Measurements from ENCODE around the gene PLIN4. TPM values are rescaled to one million over a fixed set of nuclear protein-coding genes. Genes with fewer than 3 reads are reported as not detected.
"Not testable (repeated sequence)": the region's sequence is repeated elsewhere in the genome, so short reads cannot be mapped to it uniquely, and the experiment has no call there.

Gene PLIN4
- total RNA-seq, 1 donor from 2014 or later, result 2.0 TPM

- not testable (repeated sequence) for DNase-seq (ENCODE audit: low read depth in 2 of 2)
These were observed 9.1 kb upstream of the PLIN4 start for GRCh38 chr19:4527377-4527776.

DNA sequence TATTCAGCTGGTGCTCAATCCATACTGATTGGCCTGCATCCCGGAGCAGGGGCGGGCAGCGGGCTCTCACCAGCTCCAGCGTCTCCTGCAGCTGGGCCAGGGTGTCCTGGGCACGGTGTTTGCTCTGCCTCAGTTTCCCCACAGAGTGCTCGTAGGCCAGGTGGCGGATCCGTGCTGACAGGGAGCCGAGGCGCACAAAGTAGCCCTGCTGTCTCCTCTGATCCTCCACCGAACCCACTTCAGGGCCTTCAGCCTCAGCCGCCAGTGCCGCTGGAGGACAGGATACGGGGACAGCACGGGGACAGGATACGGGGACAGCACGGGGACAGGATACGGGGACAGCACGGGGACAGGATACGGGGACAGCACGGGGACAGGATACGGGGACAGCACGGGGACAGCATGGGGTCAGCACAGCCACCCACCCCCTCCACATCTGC, 7.3 kb upstream of the PLIN4 start:
- DNase-seq (ENCODE audit: low read depth in 2 of 2), result no peak

DNA sequence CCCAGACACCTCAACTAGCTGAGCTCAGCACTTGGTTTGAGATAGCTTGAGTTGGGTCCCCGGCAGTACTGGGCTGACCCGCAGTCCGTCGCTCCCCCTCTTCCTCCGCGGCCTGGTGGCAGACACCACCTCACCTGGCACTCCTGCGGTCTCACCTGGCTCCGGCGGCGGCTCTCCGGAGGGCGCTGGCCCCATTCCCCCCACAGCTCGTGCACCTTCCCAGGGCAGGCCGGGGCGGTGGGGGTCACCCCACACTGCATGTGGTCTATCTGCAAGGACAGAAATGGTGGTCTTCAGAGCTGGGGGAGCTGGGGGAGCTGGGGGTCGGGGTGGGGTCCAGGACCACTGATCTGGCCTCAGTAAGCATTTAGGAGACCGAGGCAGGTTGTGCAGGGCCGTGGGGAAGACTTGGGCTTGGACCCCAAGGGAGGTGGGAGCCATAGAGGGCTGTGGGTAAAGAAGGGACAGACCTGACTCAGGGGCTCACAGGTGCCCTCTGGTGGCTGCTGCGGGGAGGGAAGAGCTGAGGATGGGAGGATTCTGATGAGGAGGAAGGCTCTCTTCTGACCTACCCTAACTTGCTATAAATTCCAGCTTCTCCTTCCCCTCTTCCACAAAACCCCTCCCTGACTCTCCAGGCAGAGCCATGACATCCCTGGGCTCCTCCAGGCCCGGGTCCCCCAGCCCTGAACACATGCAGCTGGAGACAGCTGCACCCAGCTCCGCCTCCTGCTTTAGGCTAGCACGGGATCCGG, 6.7 kb upstream of the PLIN4 start:
- DNase-seq (ENCODE audit: low read depth in 2 of 2), result peak; percentile 46 to 66

GRCh38 chr19:4523306-4524110, 5.2 kb upstream of the PLIN4 start:
- peak; percentile 58 to 69 for DNase-seq (ENCODE audit: low read depth in 2 of 2)

DNA sequence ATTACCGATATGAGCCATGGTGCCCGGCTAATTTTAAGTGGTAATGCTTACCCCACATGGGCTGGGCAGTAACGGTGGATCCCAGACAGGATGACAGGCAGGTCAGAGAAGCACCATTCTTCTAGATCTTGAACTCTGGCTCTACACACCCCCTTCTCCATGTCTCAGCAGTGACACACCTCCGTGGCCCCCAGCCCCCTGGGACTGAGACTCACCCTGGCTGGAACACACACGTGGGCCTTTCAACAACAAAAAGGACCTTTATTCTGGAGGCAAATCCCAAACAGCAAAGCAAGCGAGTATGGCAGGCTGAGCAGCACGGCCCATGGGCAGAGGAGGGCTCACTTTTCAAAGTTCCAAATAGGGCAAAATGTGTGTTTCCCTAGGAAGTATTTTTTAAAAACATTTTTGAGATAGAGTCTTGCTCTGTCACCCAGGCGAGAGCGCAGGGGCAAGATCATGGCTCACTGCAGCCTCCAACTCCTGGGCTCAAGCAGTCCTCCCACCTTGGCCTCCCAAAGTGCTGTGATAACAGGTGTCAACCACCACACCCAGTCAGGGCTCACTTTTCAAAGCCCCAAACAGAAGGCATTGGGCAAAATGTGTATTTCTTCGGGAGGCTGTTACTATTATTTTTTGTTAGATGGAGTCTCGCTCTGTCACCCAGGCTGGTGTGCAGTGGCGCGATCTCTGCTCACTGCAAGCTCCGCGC, 4.2 kb upstream of the PLIN4 start:
- DNase-seq (ENCODE audit: low read depth in 2 of 2), result no peak

GRCh38 chr19:4521888-4522242, 3.6 kb upstream of the PLIN4 start:
- no peak for DNase-seq (ENCODE audit: low read depth in 2 of 2)

DNA sequence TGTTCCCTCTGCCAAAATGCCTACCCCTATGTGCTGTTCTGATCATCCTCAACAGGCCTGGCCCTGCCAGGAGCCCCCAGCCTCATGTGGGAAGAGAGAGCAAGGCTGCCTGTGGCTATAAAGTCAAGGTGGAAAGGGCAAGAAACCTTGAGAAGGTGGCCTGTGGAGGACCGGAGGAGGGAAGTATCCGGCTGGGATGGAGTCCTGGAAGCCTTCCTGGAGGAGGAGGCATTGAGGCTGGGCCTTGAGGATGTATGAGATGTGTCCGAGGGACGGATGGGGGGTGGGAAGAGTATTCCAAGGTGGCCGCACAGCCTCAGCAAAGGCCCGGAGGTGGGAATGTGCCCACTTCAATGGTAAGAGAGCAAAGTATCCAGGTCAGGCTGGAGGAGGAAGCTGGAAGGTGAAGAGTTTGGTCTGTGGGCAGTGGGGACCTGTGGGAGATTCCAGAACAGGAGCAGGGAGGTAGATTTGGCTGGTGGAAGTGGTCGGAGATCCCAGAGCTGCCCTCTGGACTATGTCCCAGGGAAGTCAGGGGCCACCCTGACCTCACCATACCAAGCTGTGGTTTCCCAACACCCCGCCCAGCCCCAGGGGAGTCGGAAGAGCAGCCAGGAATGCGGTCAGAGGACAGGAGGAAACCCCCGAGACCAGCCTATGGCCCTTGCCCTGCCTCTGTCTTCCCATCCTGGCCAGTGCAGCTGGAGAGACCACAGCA, 3.0 kb upstream of the PLIN4 start:
- no peak for DNase-seq (ENCODE audit: low read depth in 2 of 2)

DNA sequence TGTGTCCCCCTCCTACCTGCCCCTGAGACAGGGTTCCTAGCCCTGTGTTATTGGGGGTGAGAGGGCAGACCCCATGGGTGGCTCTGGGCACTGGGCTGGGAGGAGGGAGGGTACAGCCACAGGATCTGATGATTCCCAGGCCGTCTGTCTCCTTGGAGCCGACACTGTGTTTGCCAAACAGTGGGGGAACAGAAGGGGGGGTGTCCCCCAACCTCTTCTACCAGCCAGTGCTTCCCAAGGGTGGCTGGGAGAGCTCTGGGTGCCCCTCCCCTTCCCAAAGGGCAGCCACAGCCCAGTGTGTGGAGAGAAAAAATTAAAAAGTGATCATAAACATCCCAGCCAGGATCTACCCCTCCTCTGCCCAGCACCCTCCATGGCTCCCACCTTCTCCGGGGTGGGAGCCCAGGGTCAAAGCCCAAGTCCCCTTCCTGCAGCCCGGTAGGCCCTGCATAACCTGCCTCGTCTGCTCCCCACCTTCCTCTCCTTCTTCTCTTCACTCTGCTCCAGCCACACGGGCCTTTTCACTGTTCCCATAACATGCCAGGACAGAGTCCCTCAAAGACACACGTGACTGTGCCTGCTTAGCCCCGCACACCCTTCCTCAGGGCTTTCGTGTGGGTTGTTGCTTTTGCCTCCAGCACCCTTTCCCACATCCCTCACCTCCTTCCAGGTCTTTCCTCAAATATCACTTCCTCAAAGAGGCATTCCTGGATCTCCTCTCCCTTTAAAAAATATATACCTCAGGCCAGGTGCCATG, 1.4 kb upstream of the PLIN4 start:
- no peak for DNase-seq (ENCODE audit: low read depth in 2 of 2)

- no peak for DNase-seq (ENCODE audit: low read depth in 2 of 2)
These were observed 848 bp upstream of the PLIN4 start for GRCh38 chr19:4519172-4519496.

GRCh38 chr19:4517451-4518057, 732 bp downstream of the PLIN4 start:
- no peak for DNase-seq (ENCODE audit: low read depth in 2 of 2)

DNA sequence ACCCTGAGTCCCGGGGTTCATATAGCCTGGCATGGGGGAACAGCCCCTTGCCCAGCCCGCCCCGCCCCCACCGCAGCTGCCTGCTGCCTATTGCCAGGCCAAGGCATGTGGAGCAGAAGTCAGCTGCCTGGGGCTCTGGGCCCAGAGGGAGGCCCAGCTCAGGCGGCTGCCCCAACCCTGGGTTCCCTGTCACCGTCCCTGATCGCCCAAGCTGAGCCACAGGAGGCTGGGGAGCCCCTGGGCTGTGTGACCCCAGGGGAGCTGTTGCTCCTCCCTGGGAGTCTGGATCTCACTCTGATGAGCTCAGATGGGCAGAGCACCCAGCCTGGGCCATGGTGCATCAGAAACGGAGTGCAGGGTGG, 1.4 kb downstream of the PLIN4 start:
- no peak for DNase-seq (ENCODE audit: low read depth in 2 of 2)

DNA sequence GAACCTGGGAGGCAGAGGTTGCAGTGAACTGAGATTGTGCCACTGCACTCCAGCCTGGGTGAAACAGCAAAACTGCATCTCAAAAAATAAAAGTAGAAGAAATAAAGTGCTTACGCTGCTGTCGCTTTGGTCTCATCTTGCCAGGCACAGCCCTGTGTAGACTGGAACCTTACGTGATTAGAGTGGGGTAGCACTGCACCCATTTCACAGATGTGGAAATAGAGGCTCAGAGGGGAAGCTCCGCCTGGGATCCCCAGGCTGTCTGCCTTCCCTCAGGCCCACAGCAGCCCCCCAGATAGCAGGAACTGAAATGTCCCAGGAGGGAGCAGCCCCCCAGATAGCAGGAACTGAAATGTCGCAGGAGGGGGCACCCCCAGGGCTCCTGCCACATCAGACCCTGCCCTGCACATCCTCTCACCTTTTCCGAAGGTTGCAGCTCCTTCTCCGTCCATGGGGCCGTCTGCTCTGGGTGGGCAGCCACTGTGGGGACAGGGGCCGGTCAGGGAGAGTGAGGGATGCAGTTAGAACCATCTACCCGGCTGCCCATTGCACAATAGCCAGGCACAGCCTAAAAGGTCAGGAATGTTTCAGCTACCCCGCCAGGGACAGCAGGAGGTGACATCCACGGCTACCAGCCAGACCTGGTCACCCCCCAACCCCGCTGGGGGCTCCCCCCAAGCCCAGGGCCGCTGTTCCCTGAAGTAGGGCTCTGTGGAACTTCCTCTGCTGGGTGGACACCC, 1.9 kb downstream of the PLIN4 start:
- no peak for DNase-seq (ENCODE audit: low read depth in 2 of 2)

- no peak for DNase-seq (ENCODE audit: low read depth in 2 of 2)
These were observed 2.6 kb downstream of the PLIN4 start for GRCh38 chr19:4515732-4516131.

GRCh38 chr19:4513248-4513647, 5.0 kb downstream of the PLIN4 start:
- no peak for DNase-seq (ENCODE audit: low read depth in 2 of 2)

DNA sequence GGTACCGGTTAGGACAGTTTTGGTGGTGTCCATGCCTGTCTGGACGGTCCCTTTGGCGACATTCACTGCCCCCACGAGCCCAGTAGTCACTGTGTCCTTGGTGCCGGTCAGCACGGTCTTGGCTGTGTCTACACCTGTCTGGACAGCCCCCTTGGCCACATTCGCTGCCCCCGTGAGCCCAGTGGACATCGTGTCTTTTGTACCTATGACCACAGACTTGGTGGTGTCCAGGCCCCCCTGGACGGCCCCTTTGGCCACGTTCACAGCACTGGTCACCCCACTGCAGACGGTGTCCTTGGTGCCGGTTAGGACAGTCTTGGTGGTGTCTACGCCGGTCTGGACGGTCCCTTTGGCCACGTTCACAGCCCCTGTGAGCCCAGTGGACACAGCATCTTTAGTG, 6.2 kb downstream of the PLIN4 start:
- no peak for DNase-seq (ENCODE audit: low read depth in 2 of 2)

DNA sequence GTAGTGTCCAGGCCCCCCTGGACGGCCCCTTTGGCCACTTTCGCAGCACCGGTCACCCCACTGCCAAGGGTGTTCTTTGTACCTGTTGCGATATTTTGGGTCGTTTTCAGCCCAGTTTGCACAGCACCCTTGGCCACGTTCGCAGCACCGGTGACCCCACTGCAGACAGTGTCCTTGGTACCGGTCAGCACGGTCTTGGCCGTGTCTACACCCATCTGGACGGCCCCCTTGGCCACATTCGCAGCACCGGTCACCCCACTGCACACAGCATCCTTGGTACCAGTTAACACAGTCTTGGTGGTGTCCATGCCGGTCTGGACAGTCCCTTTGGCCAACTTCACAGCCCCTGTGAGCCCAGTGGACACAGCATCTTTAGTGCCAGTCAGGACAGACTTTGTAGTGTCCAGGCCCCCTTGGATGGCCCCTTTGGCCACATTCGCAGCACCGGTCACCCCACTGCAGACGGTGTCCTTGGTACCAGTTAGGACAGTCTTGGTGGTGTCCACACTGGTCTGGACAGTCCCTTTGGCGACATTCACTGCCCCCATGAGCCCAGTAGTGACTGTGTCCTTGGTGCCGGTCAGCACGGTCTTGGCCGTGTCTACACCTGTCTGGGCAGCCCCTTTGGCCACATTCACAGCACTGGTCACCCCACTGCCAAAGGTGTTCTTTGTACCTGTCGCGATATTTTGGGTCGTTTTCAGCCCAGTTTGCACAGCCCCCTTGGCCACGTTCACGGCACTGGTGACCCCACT, 6.8 kb downstream of the PLIN4 start:
- no peak for DNase-seq (ENCODE audit: low read depth in 2 of 2)

- DNase-seq (ENCODE audit: low read depth in 2 of 2), result no peak
These were observed 7.6 kb downstream of the PLIN4 start for GRCh38 chr19:4510435-4511255.

GRCh38 chr19:4508698-4509097, 9.6 kb downstream of the PLIN4 start:
- peak in 1 of 2 donors; percentile 20 for DNase-seq (ENCODE audit: low read depth in 2 of 2)
